Peyer's patch (tissue), 4 donors: Measurements from ENCODE around the gene KRTAP10-8. TPM values are rescaled to one million over a fixed set of nuclear protein-coding genes. Genes with fewer than 3 reads are reported as not detected.

Experiments
- DNase-seq, 3 donors: peaks; one replicate each; pipeline ENCODE4 v3.0.0-alpha.2; 2017 to 2019
- H3K27ac ChIP-seq, 4 donors: fragments of 200-600 bp; sonication (generic); one replicate each; pipeline ENCODE4 v1.5.1; 2016 to 2019
- H3K27me3 ChIP-seq, 2 donors: fragments of 200-600 bp; sonication (generic); one replicate each; pipeline ENCODE4 v1.5.1; 2019
- H3K36me3 ChIP-seq, 3 donors: fragments of 200-600 bp; sonication (generic); one replicate each; pipeline ENCODE4 v1.5.1; 2016 to 2019
- H3K4me1 ChIP-seq, 4 donors: fragments of 200-600 bp; sonication (generic); one replicate each; pipeline ENCODE4 v1.5.1; 2016 to 2019
- H3K4me3 ChIP-seq, 4 donors: fragments of 200-600 bp; sonication (generic); 1 replicate in 3 of 4; 2 replicates in 1 of 4; pipeline ENCODE4 v1.5.1; 2016 to 2019; ENCODE audit warnings: mild to moderate bottlenecking in 1 of 4
- H3K9me3 ChIP-seq, 4 donors: fragments of 200-600 bp; sonication (generic); one replicate each; pipeline ENCODE4 v1.5.1; 2016 to 2019; ENCODE audit warnings: mild to moderate bottlenecking in 1 of 4
- CTCF ChIP-seq, 6 experiments: fragments of 450-650 bp in 4 of 6; fragments of 200-600 bp in 2 of 6; sonication (generic) in 1 of 6; IDR thresholded peaks; one replicate each; pipeline ENCODE4 v1.5.1; 2017 to 2019; ENCODE audit warnings: antibody characterized with exemption in 6 of 6, mild to moderate bottlenecking in 3 of 6, moderate library complexity in 1 of 6
- POLR2A ChIP-seq, 2 donors: fragments of 450-650 bp; IDR thresholded peaks; one replicate each; pipeline ENCODE4 v1.5.1; 2017; ENCODE audit warnings: antibody characterized with exemption in 2 of 2, mild to moderate bottlenecking in 2 of 2, moderate library complexity in 2 of 2
- total RNA-seq, 4 donors: library from RNA; depleted of rRNA; stranded (reverse); fragments of >200 nt; gene quantifications; one replicate each; pipeline ENCODE4 v1.1.0, GENCODE V29; 2016

Gene KRTAP10-8
- total RNA-seq: not detected

DNA sequence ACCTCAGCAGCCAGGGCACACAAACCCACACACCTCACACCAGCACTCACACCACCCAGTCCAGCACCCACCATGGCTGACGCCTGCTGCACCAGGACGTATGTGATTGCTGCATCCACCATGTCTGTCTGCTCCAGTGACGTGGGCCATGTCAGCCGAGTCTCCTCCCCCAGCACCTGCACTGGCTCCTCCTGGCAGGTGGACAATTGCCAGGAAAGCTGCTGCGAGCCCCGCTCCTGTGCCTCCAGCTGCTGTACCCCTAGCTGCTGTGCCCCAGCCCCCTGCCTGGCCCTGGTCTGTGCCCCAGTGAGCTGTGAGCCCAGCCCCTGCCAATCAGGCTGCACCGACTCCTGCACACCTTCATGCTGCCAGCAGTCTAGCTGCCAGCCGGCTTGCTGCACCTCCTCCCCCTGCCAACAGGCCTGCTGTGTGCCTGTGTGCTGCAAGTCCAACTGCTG is at the start of gene KRTAP10-8:
Gene KRTAP10-8 (plus strand): TSS at position 51 of the 458 bp plus-strand sequence. CDS start 22 bp downstream, at position 73.
- Histone ChIP-seq H3K27ac (no peak within 1 kb of the TSS), H3K4me1 (no peaks in the 10 kb centered on the region), H3K36me3 (no peaks in the 10 kb centered on the region), H3K4me3 (no peak within 1 kb of the TSS), H3K9me3 (peaks cover 0 to 16% (median 0%) of the 10 kb centered on the region in 4 donors), H3K27me3 (no peaks in the 10 kb centered on the region)
- DNase-seq: no peak
- no peak for TF ChIP-seq CTCF (IDR thresholded peaks at IDR 0.05)
- no peak for TF ChIP-seq POLR2A (IDR thresholded peaks at IDR 0.05)

GRCh38 chr21:44564099-44564498 is 47.8 kb upstream of the KRTAP10-8 start:
- no peak overlapping the region for H3K4me3 ChIP-seq
- H3K36me3 ChIP-seq: no peaks in the 10 kb centered on the region
- H3K27ac ChIP-seq: no peak overlapping the region
- H3K9me3 ChIP-seq: no peaks in the 10 kb centered on the region
- no peaks in the 10 kb centered on the region for H3K27me3 ChIP-seq
- no peak for TF ChIP-seq POLR2A (IDR thresholded peaks at IDR 0.05)
- TF ChIP-seq CTCF (IDR thresholded peaks at IDR 0.05): no peak
- DNase-seq: no peak
- H3K4me1 ChIP-seq: peaks cover 0 to 4% (median 0%) of the 10 kb centered on the region in 4 donors

GRCh38 chr21:44564886-44565598 is 46.8 kb upstream of the KRTAP10-8 start:
- Histone ChIP-seq H3K4me1 (peaks cover 0 to 4% (median 0%) of the 10 kb centered on the region in 4 donors), H3K4me3 (no peak overlapping the region), H3K27me3 (no peaks in the 10 kb centered on the region), H3K27ac (no peak overlapping the region), H3K36me3 (no peaks in the 10 kb centered on the region), H3K9me3 (no peaks in the 10 kb centered on the region)
- DNase-seq: no peak
- no peak for TF ChIP-seq POLR2A (IDR thresholded peaks at IDR 0.05)
- no peak for TF ChIP-seq CTCF (IDR thresholded peaks at IDR 0.05)

- Histone ChIP-seq H3K4me1 (peaks cover 0 to 4% (median 0%) of the 10 kb centered on the region in 4 donors), H3K27ac (no peak overlapping the region), H3K4me3 (no peak overlapping the region), H3K36me3 (no peaks in the 10 kb centered on the region), H3K27me3 (no peaks in the 10 kb centered on the region), H3K9me3 (peaks cover 0 to 4% (median 0%) of the 10 kb centered on the region in 4 donors)
- no peak for DNase-seq
- TF ChIP-seq CTCF (IDR thresholded peaks at IDR 0.05) (no peak), POLR2A (IDR thresholded peaks at IDR 0.05) (no peak)
Measured at GRCh38 chr21:44566403-44566802, 45.5 kb upstream of the KRTAP10-8 start.

GRCh38 chr21:44567481-44568171 is 44.3 kb upstream of the KRTAP10-8 start:
- no peak for TF ChIP-seq POLR2A (IDR thresholded peaks at IDR 0.05)
- no peak for TF ChIP-seq CTCF (IDR thresholded peaks at IDR 0.05)
- H3K27me3 ChIP-seq: no peaks in the 10 kb centered on the region
- peak in 1 of 3 donors; percentile 34 for DNase-seq
- H3K36me3 ChIP-seq: no peaks in the 10 kb centered on the region
- no peak overlapping the region for H3K27ac ChIP-seq
- peaks cover 0 to 4% (median 0%) of the 10 kb centered on the region in 4 donors for H3K4me1 ChIP-seq
- no peak overlapping the region for H3K4me3 ChIP-seq
- H3K9me3 ChIP-seq: peaks cover 0 to 5% (median 0%) of the 10 kb centered on the region in 4 donors
